ENCODE measurements around the gene SMAGP. TPM values are rescaled to one million over a fixed set of nuclear protein-coding genes. Genes with fewer than 3 reads are reported as not detected.

Gene SMAGP
- total and polyA plus RNA-seq, 2 of the 13 experiments (the other 11 are each of a cell fraction or from before 2014, with no cell fraction given): 9.2 TPM

DNA sequence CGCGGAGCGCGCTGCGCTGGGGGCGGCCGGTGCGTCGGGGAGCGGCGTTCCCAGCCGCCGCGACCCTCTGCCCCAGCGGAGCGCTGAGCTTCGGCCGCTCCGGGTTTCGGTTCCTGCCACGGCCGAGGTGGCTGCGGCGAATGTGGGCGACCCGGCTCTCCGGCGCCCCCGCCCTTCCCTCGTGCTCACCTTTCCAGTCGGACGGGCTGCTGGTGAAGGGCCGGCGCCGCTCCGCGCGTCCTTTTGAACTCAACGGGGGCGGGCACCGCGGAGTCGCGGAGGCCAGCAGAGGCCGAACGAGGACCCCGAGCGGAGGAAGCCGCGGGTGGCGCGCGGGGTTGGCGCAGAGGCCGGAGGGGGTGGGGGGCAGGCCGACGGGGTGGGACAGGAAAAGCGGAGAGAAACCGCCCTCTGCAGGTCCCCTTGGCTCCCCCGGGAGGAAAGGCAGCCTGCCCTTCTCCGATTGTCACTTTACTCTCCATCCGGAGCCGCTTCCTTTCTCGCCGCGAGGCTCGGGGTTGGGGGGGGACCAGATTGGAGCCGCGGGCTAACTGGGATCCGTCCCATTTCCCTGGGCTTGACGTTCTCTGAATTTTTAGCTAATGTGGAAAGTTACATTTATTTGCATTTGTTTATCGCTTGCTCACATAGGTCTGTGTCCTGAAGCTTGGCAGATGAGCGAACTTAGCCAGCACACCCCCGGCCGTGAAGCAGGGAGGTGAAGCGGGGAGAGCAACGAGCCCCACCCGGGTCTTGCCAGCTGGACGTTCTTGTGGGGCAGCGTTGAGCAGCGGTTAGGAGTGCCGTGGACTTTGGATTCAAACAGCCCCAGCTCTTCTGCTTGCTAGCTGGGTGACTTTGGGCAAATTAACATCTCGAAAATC, at the start of gene SMAGP (continued):
- TF ChIP-seq, protein P1, sequence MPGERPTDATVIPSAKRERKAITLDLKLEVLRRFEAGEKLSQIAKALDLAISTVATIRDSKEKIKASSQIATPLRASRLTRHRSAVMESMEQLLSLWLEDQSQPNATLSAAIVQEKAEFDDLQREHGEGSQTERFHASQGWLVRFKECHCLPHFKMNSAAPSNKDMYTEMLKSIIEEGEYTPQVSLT (CRISPR knock-in tag; IDR thresholded peaks at IDR 0.05; ENCODE audit: borderline replicate concordance, low read depth): no peak
- TF ChIP-seq ZSCAN31 (CRISPR knock-in tag; IDR thresholded peaks at IDR 0.05; ENCODE audit: low read depth): no peak
- no peak for TF ChIP-seq HIVEP1 (CRISPR knock-in tag; IDR thresholded peaks at IDR 0.05)
- TF ChIP-seq ADNP (CRISPR knock-in tag; IDR thresholded peaks at IDR 0.05): no peak
- no peak; the same call in 1 of the 2 replicates for TF ChIP-seq RXRA (CRISPR knock-in tag; IDR thresholded peaks at IDR 0.05)
- peak; percentile 87 for TF ChIP-seq ZSCAN25 (CRISPR knock-in tag; IDR thresholded peaks at IDR 0.05)
- TF ChIP-seq, protein P2, sequence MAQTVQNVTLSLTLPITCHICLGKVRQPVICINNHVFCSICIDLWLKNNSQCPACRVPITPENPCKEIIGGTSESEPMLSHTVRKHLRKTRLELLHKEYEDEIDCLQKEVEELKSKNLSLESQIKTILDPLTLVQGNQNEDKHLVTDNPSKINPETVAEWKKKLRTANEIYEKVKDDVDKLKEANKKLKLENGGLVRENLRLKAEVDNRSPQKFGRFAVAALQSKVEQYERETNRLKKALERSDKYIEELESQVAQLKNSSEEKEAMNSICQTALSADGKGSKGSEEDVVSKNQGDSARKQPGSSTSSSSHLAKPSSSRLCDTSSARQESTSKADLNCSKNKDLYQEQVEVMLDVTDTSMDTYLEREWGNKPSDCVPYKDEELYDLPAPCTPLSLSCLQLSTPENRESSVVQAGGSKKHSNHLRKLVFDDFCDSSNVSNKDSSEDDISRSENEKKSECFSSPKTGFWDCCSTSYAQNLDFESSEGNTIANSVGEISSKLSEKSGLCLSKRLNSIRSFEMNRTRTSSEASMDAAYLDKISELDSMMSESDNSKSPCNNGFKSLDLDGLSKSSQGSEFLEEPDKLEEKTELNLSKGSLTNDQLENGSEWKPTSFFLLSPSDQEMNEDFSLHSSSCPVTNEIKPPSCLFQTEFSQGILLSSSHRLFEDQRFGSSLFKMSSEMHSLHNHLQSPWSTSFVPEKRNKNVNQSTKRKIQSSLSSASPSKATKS (CRISPR knock-in tag; IDR thresholded peaks at IDR 0.05): no peak
- TF ChIP-seq IKZF1 (IDR thresholded peaks at IDR 0.05): no peak
- no peak for TF ChIP-seq ZBTB38 (CRISPR knock-in tag; IDR thresholded peaks at IDR 0.05)
- TF ChIP-seq SRSF4 (IDR thresholded peaks at IDR 0.05; ENCODE audit: low read depth, low read length, poor library complexity, severe bottlenecking): no peak
- no peak for TF ChIP-seq ZNF205 (CRISPR knock-in tag; IDR thresholded peaks at IDR 0.05)
- 0 out of 2 replicates have a peak, but pooled peaks have one; percentile 44 for TF ChIP-seq DPF2 (CRISPR knock-in tag; IDR thresholded peaks at IDR 0.05; ENCODE audit: borderline replicate concordance, low read depth)
- TF ChIP-seq EHMT2 (IDR thresholded peaks at IDR 0.05; ENCODE audit: borderline replicate concordance, low read depth, low read length): no peak
- no peak for TF ChIP-seq SCMH1 (CRISPR knock-in tag; IDR thresholded peaks at IDR 0.05; ENCODE audit: borderline replicate concordance)
- TF ChIP-seq ZNF607 (CRISPR knock-in tag; IDR thresholded peaks at IDR 0.05; ENCODE audit: borderline replicate concordance): no peak
- TF ChIP-seq ZNF230 (CRISPR knock-in tag; IDR thresholded peaks at IDR 0.05): no peak
- TF ChIP-seq, protein P3, sequence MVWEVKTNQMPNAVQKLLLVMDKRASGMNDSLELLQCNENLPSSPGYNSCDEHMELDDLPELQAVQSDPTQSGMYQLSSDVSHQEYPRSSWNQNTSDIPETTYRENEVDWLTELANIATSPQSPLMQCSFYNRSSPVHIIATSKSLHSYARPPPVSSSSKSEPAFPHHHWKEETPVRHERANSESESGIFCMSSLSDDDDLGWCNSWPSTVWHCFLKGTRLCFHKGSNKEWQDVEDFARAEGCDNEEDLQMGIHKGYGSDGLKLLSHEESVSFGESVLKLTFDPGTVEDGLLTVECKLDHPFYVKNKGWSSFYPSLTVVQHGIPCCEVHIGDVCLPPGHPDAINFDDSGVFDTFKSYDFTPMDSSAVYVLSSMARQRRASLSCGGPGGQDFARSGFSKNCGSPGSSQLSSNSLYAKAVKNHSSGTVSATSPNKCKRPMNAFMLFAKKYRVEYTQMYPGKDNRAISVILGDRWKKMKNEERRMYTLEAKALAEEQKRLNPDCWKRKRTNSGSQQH (CRISPR knock-in tag; IDR thresholded peaks at IDR 0.05; ENCODE audit: low read depth): no peak
- TF ChIP-seq TOE1 (CRISPR knock-in tag; IDR thresholded peaks at IDR 0.05): 0 out of 2 replicates have a peak, but pooled peaks have one; percentile 45
- no peak for TF ChIP-seq ZNF232 (CRISPR knock-in tag; IDR thresholded peaks at IDR 0.05; ENCODE audit: borderline replicate concordance)
- TF ChIP-seq SNAI1 (CRISPR knock-in tag; IDR thresholded peaks at IDR 0.05; ENCODE audit: borderline replicate concordance): no peak
- no peak for TF ChIP-seq ZNF24 (IDR thresholded peaks at IDR 0.05)
- no peak for TF ChIP-seq PAWR (CRISPR knock-in tag; IDR thresholded peaks at IDR 0.05; ENCODE audit: borderline replicate concordance)
- no peak for TF ChIP-seq ZNF589 (CRISPR knock-in tag; conservative IDR thresholded peaks at IDR 0.05)
- no peak for TF ChIP-seq MIXL1 (CRISPR knock-in tag; IDR thresholded peaks at IDR 0.05)
- TF ChIP-seq GABPB1 (CRISPR knock-in tag; IDR thresholded peaks at IDR 0.05): peak; percentile 38; the same call in 1 of the 2 replicates
- TF ChIP-seq SRF (IDR thresholded peaks at IDR 0.05; ENCODE audit: low read depth, low read length): no peak
- no peak for TF ChIP-seq SOX13 (IDR thresholded peaks at IDR 0.05)
- no peak for TF ChIP-seq SOX13 (CRISPR knock-in tag; conservative IDR thresholded peaks at IDR 0.05 in 1 of 2, IDR thresholded peaks at IDR 0.05 in 1 of 2)
- TF ChIP-seq GATAD2A (CRISPR knock-in tag; IDR thresholded peaks at IDR 0.05): no peak

Measured in HepG2 (cell line).